ENCODE data around the gene SLC38A3.
"Not testable (repeated sequence)": the region's sequence is repeated elsewhere in the genome, so short reads cannot be mapped to it uniquely, and the experiment has no call there.

The SLC38A3 gene

DNA sequence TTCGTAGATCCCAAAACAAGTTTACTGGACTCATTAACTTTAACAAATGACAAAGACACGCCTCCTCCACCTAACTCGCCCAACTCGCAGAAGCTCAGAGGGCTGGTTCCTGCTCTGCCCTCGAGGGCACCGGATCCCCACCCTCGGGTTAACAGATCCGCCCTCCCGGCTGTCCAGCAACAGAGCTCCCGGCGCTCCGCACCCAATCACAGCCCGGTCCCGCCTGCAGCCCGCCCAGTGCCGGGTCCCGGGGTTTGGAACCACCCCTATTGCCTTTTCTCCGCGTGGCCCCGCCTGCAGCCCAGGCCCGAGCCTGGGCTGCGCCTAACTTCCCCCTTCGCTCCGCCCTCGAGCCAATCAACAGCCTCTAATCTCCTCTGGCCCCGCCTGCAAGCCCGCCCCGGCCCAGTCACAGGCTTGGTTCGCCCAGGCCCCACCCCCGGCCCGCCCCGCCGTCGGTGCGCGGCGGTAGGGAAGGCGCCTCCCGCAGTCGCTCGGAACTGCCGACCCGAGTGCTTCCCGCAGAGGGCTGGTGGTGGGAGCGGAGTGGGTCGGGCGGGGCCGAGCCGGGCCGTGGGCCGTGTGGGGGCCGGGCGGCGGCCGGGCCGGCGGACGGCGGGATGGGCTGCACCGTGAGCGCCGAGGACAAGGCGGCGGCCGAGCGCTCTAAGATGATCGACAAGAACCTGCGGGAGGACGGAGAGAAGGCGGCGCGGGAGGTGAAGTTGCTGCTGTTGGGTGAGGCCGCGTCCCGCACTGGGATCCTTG is 30.8 kb downstream of the SLC38A3 start, which contains the start of gene GNAI2:
GNAI2 (plus strand) TSS at position 489 of the 768 bp plus-strand sequence; CDS start at position 621, 132 bp downstream.
- DNase-seq: peak; percentile 99

DNA sequence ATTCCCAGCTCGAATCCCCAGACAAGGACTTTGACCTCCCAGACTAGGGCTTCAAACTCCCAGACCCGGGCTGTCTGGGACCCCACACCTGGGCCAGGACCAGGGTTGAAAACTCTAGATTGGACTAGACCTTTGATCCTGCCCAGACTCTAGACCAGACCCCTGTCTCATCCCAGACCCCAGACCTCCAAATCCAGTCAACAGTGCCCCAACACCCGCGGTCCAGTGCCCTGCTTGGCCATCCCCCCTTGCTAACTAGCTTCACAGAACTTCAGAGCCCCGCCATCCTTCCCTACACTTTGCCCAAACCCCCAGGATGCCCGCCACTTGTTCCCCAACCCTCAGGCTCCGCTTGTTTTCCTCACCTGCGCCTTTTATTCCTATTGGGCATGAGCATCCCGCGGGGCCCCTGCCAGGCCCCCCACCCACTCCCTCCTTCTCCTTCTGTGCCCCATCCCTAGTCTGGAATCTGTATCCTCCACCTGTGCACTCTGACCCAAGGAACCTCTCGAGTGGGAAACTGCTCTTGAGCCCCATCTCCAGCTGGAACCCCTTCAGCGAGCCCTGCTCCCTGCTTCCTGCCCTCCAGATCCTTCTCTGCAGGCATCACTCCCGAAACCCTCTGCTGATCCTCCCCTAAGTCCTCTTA is 31.5 kb downstream of the SLC38A3 start:
- DNase-seq: no peak

DNA sequence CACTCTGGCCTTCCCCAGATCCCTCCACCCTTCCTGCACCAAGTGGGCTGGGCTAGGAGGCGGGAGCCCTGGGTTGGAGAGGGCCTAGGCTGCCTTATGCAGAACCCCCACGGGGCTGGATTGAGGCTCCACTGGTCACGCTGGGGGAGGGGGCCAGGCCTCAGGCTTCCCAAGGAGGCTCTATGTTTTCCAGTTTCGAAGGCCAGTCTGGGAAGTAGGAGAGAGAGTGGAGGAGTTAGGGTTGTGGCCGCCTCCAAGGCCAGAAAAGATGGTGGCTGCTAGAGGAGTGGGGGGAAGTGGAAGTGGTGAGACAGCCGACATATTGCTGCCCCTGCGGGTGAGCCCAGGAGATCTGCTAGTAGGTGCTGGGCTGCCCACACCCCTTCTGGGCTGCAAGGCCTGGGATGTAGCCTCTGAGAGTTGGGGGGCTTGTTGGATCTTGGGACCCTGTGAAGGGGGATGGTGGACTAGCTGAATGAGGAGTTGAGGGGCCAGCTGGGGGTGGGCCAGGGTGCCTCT is 32.1 kb downstream of the SLC38A3 start:
- DNase-seq: peak; percentile 66

DNA sequence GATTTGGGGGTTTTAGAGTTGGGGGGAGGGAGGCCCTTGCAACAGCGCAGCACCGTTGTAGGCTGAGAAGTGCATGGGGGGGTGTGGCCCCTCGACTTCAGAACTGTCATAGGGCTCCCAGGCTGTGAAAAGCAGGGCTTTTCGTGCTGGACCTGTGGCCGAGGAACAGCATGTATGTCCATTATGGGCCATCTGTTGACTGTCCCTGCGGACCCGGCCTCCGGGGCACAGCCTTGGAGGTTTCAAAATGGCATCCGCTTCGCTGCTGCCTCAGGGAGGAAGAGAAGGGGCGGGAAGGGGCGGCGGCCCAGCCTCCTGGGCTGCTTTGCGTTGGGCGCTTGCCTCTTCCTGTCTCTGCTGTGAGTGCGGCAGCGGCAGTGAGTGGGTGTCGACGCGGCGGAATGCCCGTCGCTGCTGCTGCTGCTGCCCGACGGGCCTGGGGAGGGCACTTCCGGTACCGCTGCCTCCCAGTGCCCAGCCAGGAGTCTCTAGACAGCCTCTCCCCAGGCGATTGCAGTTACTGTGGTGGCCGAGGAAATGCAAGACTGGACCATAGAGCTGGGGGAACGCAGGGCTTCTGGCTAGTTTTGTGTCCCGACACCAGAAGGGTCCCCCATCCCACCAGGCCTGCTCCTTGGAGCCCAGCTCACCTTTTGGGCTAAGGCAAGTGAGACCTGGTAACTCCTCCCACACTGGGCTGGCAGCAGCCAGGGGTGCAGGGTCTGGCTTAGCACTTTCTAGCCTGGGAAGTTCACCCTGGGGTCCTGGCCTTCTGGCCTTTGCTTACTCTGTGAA is 32.9 kb downstream of the SLC38A3 start:
- peak; percentile 37 for DNase-seq

DNA sequence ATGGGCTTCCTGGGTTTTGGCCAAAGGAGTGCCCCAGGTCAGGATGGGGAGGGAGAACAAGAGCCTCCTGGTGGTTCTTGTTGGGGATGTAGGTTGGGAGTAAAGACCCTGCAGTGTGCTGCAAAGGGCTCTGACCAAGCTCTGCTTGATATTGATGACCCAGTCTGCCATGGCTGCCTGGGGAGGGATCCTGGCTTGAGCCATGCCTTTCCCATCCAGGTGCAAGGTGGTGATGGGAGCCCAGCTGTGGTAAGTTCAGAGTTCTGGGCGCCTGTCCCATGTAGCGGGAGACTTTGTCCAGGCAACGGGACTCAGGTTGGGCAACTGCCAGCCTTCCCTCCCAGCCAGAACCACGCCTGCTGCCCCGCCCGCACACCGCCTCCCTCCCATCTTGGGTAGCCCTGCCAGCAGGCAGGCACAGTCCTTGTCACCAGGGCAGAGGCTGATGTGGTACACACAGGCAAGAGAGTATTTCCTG is 33.5 kb downstream of the SLC38A3 start:
- no peak for DNase-seq

DNA sequence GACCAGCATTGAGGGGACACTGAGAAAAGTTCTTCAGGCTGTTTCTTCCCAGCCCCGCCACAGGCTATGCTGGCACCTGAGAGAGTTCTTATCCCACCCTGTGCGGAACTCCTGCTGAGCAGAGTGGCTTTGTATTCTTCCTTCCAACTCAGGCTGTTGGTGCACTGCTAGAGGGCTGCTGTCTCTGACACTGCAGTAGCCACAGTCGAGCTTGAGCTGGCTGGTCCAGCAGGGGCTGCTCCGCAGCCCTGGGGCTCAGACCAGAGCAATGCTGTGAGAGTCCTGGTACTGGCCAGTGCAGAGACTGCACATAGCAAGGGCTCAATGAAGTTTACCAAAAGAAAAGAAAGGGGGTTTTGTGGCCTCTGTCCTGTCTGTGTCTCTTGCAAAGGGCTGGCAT is 34.6 kb downstream of the SLC38A3 start:
- DNase-seq: no peak

DNA sequence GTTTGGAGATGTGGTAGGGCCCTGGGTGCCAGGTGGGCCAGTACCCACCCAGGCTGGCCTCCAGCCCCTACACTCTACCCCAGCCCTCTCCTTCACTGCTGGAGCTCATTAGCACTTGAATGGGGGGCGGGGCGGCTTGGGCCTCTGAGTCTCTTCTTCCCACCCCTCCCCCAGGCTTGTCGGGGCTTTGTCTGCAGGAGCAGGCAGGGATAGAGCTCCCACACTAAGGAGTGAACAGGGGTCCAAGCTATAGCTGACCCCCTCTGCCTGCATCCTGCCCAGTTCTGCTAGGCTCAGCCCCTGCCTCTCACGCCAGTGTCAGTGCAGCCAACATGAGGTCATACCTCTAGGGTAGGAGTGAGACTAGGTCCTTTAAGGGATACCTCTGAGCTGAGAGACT is 36.1 kb downstream of the SLC38A3 start:
- peak; percentile 65 for DNase-seq

DNA sequence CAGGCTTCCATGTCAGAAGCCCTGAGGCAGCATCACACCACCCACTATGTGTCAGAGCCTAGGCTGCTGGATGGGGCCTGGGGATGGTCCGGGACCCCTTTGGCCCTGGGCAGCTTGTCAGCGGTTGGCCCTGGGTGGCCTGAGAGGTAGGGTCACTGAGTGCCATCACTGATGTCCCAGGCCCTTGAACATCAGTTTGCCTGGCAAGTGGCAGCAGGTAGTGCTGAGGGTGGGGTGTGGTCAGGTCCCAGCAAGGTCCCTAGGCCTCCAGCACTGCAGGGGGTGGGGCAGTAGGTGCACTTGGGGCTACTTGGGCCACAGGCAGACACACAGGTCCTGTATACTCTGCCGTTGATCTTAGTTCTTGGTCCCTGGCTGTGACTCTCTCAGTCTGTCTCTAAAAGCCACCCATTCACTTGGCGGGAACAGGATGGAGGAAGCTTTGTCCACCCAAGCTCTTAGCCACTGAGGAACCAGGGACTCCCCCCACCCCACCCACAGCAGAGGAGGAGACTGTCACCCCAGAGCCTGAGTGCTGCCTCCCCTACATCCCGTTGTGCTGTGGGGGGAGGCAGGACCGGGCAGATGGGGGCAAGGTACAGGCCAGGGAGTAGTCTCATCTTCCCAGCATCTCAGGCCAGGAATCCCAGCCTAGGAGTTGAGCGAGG is 36.8 kb downstream of the SLC38A3 start:
- no peak for DNase-seq

DNA sequence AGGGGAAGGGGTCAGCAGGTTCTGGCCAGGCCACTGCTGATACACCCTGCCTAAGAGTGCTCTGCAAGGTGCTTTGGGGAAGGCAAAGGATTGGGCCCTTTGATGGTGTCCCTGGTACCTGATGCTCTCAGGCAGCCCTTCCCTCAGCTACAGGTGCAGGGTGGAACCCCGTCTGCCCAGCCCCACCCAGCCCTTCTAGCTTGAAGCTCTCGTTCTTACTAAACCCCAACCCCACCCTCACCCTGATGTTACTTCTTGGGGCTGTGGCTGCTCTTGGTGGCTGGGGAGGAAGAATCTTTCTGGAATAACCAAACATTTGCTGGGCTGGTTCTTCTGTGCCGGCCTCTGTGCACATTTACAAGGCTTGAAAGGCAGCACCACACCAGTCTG is 37.3 kb downstream of the SLC38A3 start:
- no peak for DNase-seq

DNA sequence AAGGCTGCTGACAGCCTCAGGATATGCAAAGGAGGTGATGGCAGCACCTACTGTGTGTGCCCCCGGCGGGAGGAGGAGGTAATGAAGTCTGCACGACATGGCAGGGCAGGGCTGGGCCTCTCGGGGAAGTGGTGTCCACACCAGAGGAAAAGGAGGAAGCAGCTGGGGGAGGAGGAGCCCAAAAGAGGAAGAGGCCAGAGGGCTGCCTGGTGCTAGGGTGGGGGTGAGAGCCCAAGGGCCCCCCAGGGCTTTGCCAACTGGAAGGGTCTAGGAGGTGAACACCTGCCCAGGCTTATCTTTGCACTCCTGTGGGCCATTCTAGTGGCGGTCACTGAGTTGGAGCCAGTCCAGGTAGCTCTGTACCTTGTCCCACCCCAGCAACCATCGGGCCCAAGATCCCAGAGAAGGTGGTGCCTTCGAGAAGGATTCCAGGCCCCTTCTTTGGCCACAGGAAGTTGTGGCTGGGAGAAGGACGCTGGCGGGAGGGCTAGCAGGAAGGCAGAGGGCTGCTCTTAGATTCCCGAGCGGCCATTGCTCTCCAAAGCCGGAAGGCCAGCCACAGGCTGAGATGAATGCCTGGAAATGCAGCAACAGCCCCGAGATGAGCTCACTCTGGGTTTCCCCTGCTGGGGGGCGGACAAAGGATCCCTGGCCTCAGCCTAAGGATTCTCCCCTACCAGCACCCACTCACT is 37.9 kb downstream of the SLC38A3 start:
- DNase-seq: no peak

DNA sequence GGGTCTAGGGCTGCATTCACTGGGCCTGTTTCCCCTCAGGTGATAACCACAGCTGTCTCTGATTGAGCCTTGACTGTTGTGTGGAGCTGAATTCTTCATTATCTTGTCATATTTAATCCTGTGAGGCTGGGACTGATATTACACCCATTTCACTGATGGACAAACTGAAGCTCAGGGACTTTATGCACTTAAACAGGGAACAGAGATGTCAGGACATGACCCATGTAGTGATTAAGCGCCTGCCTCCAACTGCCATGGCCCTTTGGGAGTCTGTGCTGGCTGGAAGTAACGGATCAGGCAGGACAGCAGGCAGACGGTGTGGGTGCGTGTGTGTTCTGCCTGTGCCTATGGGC is 38.4 kb downstream of the SLC38A3 start:
- DNase-seq: no peak

DNA sequence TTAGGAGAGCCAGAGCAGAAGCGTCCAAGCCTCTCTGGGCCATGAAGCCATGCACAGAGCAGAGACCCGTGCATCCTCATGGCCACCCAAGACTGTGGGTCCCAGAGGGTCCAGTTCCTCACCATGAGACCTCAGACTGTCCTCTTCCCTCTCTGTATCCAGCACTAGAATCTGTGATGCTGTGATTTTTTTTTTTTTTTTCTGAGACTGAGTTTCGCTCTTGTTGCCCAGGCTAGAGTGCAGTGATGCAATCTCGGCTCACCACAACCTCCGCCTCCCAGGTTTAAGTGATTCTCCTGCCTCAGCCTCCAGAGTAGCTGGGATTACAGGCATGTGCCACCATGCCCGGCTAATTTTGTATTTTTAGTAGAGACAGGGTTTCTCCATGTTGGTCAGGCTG is 39.7 kb downstream of the SLC38A3 start:
- not testable (repeated sequence) for DNase-seq

DNA sequence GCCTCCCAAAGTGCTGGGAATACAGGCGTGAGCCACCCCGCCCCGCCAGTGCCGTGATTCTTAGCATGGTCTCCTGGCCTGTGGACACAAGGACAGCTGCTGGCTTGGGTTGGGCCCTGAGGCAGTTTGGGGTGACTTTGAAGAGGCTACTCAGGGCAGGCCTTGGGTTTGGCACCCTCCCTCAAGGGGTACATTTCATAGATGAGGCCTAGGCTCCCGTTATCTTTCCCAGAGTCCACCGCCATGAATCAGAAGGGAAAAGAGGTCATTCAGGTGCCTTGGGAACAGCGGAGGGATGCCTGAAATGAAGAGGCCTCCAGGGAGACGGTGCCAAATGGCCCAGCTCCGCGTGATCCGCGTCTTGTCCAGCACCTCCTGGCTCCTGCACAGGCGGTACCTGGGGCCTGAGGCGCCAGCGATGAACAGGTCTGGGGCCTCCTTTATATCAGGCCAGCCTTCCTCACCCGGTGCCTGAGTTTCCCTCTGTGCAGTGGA is 40.2 kb downstream of the SLC38A3 start:
- DNase-seq: no peak

DNA sequence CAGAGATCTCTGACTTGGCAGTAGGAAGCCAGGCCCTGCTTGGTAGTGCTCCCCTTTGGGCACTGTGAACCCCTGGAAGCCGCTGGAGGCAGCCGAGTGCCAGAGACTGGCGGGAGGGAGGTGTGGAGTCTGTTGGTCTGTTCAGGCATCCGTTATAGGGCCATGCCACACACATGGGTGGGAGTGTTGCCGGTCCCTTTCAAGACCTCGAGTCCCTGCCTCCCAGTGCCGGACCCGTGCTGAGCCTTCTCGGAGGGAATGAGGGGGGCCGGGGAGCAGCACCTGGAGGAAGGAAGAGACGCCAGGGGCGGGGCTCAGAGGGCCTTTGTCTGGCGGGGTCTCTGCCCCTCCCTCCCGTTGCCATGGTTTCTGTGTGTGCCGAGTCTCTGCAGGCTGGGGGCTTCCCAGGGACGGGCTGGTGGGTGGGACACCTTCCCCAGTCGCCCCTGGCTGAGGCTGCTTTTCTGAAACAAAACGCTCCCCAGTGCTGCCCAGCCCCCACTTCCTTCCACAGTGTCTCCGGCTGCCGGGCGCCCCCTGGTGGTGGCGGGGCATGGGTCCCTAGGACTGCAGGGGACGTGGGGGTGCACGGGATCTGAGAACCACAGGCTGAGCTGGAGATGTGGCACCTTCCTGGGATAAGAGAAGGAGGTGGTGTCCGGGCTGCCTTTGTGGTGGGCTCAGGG is 40.9 kb downstream of the SLC38A3 start:
- DNase-seq: peak; percentile 89

DNA sequence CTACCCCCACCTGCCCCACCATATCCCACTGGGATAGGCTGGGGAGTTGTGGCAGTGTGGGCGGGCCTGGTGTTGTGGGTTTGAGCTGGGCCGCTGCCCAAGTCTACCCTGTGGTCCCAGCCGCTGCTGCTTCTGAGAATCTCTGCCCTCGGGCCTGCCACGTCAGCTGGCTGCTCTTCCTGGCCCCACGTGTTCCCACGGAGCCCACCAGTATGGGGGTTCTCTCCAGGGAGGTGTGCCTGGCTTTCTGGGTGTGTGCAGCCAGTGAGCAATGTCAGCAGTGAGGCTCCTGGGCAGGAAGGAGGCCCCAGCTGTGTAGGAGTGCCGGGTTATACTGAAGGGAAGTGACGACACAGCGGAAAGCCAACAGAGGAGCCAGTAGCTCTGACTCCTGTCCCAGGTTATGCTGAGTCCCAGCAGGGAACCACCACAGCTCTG is 41.5 kb downstream of the SLC38A3 start:
- DNase-seq: no peak

DNA sequence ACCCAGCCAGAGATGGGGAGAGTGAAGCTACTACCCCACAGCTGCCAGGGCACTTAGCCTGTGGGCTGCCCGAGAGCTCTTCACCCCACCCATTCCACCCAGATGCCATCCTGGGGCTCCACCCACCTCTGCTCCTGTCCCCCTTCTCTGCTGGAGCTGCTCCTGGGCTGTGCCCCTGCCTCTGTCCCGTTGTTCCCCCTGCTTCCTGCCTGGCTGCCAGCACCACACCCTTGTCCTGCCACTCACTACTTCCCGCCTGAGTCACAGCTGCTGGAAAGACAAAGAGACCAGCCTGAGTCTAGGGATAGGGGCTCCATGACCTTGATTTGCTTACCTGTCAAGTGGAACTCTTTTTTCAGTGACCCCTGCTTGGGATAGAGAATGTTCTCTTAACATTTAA is 43.3 kb downstream of the SLC38A3 start:
- DNase-seq: no peak

DNA sequence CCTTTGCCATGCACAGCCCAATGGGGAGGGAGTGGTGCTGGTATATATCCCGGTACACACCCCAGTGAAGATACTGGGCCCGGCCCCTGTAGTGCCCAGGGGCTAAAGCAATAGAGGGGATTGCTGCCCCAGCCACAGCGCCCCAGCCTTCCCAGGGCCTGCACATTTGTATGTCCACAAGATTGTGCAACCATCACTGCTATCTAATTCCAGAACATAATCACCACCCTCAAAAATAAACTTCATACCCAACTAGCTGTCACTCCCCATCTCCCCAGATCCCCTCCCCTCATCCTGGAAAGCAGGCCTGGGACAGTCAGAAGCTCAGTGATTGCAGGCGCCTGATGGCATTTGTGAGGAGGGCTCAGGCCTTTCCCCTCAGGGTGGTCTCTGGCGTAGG is 44.4 kb downstream of the SLC38A3 start:
- no peak for DNase-seq

DNA sequence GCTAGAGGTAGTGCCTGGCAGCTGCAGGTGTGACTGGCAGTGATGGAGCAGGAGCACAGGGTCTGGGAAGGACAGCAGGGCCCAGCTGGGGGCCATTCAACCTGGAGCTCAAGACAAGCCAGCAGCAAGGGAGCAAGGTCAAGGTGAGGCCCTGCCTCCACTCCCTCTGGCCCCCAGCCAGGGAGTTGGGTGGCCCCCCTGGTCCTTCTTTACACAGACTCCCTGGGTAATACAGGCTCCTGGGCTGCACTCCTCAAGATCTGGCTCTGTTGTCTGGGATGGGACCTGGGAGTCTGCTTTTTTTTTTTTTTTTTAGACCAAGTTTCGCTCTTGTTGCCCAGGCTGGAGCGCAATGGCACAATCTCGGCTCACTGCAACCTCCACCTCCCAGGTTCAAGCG is 45.4 kb downstream of the SLC38A3 start:
- no peak for DNase-seq

DNA sequence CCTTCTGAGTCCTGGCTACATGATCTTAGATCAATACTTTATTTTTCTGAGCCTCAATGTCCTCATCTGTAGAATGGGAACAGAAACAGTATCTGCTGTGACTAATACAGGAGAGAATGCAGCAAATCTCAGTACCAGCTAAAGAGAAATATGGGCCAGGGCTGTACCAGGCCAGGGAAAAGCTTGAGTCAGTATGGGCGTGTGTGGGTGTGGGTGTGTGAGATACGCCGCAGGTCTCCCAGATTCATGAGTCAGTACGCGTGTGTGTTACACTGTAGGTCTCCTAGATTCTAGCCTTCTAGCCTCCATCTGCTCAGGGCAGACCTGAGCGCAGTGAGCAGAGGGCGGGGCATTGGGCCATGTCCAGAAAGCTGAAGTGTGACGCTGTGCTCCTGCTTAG is 46.1 kb downstream of the SLC38A3 start:
- no peak for DNase-seq

DNA sequence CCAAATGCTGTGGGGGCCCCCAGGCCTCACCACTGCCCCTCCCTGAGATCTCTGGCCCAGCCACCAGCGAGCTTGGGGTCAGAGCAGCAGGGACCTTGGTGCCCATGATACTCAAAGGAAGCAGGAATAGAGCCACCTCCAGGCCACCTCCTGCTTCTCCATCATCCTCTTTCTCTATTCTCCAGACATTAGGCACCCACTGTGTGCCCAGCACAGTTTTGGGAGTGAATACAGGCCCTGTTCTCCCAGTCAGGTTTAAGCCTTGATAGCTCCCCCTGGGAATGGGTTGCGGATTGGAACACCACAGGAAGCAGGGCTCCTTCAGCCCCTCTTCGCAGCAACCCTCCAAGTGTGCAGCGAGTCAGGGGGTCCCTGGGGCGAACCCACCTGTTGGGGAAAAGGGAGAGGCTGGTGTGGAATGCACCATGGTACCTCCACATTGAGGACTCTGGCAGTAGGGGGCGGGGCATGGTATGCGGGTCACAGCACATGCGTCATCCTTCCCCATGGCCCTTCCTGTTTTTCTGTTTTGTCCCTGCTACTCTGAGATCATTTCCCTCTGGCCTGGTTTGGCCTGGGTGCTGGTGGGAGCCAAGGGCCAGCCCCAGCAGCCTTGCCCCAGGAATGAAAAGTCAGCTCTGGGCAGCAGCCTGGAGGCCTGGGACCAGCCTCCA is 49.6 kb downstream of the SLC38A3 start:
- no peak for DNase-seq

DNA sequence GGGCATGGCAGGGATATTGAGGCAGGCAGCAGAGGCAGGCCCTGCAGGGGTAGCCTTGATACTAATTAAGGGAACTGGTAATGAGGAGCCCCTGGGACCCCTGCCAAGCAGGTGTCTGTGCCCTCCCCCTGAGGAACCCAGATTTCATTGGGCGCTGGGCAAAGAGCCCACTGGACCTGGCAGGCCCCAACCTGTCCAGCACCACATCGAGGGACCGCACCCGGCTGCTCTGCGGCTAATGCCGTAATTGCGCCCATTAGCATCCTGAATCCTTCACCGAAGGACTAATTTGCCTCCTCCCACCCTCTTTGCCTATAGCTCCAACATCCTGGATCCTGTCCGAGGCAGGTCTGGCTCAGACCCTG is 50.2 kb downstream of the SLC38A3 start:
- no peak for DNase-seq
